Limb (tissue), 2 donors: ENCODE measurements around the gene FAT2.
"Not testable (repeated sequence)": the region's sequence is repeated elsewhere in the genome, so short reads cannot be mapped to it uniquely, and the experiment has no call there.

Experiments
- DNase-seq, 2 donors: peaks; one replicate each; pipeline ENCODE4 v3.0.0-alpha.2; 2016; ENCODE audit errors: extremely low spot score in 2 of 2

Gene FAT2

DNA sequence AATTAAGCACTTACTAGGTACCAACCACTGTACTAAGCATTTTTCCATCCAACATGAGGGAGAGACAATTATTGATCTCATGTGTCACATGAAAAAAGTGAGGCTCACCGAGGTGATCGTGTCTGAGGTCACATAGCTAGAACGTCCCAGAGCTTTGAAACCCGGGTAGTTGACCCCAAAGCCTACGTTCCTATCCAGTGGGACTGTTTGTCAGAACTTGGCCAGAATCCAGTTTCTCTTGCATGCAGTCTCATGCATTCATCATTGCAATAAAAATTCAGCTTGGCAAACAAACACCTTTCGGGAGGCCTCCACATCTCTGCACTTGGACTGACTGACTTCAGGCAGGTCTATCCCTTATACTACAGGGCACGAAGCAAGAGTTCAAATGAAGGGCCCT, 23.4 kb upstream of the FAT2 start:
- no peak for DNase-seq

- no peak for DNase-seq
Measured at GRCh38 chr5:151612689-151613427, 21.7 kb upstream of the FAT2 start.

DNA sequence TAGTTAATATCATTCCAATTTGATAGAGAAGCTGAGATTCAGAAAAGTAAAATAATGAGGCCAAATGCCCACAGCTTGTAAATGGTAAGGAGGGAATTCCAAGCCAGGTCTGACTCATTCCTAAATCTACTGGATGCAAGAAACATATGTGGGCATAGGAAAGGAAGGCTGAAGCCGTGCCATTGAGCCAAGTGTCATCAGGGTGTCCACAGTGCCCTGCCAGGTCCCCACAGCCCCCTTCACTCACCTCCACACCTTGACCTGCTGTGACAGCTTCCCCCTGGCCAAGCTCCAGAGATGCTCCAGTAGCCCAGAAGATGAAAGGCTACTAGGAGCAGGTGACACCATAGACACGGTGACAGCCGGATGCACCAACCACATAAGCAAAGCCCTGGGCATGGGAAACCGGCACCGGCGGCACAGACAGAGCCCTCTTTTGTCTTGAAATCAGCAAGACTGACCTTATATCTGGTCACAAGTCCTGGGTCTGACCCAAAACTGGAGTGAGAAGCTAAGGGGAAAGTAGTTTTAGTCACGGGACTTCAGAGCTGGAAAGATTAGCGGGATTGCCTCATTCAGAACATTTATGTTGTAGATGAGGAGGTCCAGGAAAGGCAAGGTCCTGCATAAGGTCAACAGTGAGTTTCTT, 20.1 kb upstream of the FAT2 start:
- no peak for DNase-seq

DNA sequence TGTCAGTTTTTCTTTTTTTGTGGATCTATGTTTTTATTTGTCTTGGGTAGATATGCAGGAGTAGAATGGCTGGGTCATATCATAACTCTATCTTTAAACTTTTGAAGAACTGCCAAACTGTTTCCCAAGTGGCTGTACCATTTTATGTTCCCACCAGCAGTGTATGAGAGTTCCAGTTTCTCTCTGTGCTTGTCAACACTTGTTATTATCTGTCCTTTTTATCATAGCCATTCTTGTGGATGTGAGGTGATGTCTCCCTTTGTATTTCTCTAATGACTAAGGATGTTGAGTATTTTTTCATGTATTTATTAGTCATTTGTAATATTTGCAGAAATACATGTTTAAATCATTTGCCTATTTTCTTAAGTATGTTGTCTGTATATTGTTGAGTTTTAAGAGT, 17.4 kb upstream of the FAT2 start:
- no peak for DNase-seq

DNA sequence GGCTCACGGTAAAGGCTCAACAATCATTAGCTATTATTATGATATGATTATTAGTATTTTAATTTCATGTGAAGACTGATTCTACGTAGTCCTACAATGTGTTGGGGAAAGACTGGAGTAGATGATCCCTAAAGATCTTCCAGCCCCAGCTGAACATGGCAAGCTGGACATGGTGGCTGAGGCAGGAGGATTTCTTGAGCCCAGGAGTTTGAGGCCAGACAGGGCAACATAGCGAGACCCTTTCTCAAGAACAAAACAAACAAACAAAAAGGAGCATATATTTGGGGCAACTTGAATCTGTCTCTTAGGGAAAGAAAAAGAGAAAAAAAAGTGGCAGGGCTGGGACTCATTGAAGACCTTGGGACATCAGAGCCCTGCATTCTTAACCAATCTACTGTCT, 16.2 kb upstream of the FAT2 start:
- DNase-seq: no peak

- no peak for DNase-seq
Measured at GRCh38 chr5:151605559-151605958, 14.4 kb upstream of the FAT2 start.

DNA sequence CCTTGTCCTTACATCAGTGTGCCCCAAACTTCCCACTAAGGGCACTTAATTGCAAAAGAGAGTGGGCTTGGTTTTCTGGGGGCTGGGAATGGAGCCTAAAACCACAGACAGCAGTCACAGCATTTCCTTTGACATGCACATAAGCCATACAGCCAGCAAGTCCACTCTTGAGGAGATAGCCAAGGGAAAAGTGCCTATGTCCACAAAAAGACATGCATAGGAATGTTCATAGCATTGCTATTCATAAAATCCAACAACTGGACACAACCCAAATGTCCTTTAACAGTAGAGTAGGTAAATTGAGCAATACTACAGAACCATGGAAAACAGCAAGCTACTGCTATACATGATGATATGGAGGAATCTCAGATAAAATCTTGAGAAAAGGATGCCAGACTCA, 11.7 kb upstream of the FAT2 start:
- no peak for DNase-seq

- DNase-seq: no peak
Measured at GRCh38 chr5:151601391-151601790, 10.3 kb upstream of the FAT2 start.

DNA sequence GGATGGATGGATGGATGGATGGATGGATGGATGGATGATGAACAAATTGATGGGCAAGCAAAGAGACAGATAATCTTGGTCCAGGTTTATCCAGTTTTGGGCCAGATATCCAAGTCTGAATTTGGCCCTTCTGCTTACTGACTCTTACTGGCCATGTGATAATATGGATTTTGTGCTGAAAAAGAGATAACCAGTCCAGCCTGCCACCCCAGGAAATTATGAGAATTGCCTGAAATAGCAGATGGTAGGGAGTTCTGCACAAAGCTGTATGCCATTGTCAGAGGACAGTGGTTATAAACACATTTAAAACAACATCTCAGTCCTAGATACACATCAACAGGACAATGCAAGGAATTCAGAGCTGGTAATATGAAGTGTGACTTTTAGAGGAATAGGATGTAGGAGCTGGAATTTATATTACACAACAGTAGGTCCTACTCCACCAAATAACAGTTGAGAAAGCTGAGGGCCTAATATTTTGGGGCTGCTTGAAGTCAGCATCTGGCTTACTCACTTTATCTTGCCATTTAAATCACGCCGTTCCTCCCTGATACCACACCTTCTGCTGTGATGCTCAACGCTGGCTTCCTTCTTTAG, 9.0 kb upstream of the FAT2 start:
- DNase-seq: no peak

DNA sequence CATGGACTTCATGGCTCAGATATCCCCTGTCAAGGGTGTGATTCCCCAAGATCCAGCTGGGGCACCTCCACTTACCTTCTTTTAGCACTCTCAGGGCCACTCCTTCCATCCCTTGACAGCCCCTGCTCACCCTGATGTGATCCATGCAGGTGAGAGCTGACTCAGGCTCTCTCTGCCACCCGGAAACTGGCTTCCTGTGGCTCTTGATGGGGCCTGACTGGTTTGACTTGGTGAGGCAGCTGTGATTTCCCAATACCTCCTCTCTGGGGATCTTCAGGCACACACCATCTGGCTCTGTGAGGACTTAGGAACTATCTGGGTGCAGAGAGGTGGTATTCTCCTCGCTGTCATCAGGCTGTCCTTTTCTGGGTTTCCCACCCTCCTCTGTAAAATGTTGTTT, 7.9 kb upstream of the FAT2 start:
- no peak for DNase-seq

DNA sequence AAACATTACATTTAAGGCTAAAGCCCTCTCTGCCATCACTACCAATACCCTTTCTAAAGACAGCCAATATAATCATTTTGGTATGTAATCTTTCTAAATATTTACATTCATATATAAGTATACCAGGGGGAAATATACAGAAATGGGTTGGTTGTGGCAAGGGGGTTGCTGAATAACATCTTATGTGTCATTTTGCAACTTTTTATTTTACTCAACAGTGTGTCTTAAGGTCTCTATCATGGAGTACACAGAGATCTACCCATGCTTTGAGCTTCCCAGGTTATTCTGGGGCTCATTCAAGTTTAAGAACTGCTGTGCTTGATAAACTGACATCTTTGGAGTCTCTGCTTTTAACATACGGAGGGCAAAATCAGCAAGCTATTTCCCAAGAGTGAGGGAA, 7.4 kb upstream of the FAT2 start:
- no peak for DNase-seq

DNA sequence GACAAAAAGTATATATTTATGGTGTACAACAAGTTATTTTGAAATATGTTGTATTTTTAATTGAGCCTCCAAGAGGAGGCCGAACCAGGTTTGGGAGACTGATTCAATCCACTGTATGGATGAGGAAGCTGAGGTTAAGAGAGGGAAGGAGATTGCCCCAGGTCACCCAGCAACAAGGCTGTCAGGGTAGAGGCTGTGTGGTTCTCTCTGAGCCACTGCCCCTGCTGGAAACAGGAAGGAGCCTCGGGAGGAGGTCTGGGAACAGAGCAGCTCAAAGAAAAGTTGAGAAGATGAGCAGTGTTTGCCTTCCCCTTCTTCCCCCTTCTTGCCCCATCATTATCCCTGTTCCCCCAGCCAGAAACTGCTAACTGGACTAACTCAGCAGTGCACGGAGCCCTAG, 6.6 kb upstream of the FAT2 start:
- no peak for DNase-seq

GRCh38 chr5:151596828-151597539, 5.9 kb upstream of the FAT2 start:
- no peak for DNase-seq

GRCh38 chr5:151595411-151595826, 4.3 kb upstream of the FAT2 start:
- DNase-seq: no peak

DNA sequence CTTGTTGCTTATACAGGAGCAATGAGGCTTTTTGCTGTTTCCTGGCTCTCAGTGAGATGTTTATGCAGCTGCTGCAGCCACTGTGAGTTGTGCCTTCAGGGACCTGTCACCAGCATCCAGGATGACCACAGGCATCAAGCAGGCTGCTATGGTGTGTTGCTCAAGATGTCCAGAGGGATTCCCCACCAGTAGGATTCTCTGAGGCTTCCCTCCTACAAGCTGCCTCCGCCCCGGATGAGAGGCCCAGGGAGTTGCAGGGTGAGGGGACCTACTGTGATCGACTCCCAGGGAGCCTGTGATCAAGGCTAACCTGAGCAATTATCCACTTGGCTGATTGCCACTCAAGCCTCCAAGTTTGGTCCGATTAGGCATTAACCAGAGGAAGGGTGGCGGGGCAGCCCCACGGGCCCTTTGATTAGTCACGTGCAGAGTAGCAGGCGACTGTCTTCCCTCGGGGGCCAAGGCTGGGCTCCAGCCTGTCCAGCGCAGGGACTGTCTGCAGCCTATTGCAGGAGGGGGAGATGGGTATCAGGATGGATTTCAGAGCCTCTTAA, 1.8 kb upstream of the FAT2 start:
- no peak for DNase-seq

DNA sequence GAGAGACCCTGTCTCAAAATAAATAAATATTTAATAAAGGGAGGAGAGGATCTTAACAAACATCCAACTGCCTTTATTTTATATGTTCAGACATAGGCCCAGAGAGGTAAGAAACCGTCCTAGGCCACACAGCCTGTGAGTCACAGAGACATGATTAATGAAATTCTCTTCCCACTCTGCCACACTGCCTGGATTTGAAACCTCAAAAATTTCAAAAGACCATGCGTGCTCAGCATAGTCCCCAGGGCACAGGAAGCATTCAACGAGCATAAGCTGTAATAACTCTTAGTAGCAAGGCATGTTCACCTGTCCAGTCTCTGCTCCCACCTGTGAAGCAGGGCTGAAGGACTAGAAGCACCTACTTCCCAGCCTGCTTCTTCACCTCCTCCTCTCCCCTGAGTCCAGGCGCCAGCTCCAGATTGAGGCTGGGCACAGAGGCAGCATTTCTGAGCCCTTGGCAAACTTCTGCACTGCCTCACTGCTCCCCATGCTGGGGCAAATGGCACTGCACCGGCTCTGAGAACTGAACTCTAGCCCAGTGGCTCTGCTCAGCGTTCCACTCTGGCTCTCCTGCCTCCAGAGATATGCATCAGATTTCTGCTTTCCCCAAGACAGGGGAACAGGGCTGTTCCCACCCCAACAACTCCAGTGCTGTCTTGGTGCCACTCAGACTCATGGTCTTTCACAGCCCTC, 1.1 kb downstream of the FAT2 start:
- no peak for DNase-seq

DNA sequence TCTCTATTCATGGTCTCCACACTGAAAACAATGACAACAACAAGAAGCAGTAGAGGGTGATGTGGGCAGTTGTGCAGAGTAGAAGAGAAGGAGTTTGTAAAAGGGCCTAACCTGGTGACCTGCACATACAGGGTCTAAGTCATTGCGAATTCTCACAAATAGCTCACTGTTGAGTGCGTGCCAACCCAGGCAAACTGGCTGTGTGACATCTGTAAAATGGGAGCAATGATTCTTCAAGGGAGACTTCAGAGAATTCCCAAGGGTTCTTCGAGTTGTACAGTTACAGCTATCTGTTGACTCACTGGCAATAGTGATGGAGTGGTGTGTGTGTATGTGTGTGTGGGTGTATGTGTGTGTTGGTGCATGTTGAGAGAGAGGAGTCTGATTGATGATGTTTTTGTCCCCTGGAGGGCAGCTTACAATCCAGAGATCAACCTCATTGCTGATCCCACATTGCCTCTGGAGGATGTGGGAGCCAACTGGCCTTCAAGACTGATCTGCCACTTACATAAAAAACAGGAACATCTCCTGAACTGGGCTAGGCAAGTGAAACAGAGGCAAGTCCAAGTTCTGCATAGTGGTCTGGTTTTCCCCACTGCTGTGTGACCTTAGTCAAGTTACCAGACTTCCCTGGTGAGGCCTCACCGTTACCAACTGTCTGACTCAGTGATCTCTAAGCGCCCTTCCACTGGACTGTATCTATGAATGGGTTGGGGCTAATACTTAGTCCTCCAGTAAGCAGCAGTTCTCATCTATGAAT, 3.2 kb downstream of the FAT2 start:
- DNase-seq: no peak

- DNase-seq: no peak
Measured at GRCh38 chr5:151585970-151586369, 5.2 kb downstream of the FAT2 start.

GRCh38 chr5:151585344-151585743, 5.8 kb downstream of the FAT2 start:
- DNase-seq: not testable (repeated sequence)

DNA sequence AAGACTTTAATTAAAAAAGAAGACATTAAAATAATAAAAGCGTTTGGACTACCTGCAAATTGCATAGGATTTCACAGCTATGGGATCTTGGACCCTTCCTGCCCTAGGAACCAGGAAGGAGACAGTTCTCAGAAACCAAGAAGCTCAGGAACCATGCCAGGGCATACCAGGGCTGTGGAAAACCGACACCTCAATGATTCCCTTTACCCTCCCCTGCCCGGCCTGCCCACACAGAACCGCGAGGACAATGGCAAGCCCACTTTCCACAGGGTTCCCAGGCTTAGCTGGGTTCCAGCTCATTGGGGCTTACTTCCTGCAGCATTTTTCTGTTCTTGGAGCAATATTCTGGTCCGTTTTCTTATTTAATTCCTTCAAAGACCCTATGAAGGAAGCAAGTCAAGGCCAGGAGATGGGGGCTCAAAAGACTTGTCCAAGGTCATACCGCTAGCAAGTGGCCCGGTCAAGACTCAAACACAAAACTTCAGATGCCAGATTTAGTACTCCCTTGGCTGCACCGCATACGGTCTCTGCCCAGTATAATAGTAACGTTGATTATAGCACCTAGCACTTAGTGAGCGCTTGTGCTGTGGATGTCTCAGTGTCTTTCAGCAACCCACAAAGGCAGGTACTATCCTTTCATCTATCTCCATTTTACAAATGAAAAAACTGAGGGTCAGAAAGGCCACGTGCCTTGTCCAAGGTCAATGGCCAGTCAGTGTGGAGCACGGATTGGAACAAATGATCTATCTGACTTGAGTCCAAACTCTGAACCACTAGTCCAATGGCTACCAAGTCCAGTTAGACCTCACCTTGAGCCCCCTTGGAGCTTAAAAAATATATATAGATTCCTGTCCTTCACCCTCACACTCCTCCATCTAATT, 6.8 kb downstream of the FAT2 start:
- DNase-seq: no peak
